Neuronal stem cell (in vitro differentiated cells): ENCODE measurements around the gene CYSRT1.
A peak's percentile ranks its signal among the peaks of the same experiment; 100 is the strongest.

Experiments
- DNase-seq: peaks from one replicate; pipeline ENCODE4 v3.0.0-alpha.2; 2013; ENCODE audit warnings: low spot score
- H2AFZ ChIP-seq: one replicate; pipeline ENCODE4 v1.6.1; 2013; ENCODE audit warnings: mild to moderate bottlenecking, low read length, inconsistent platforms
- H2AK5ac ChIP-seq: 2 replicates; pipeline ENCODE4 v1.6.1; 2013; ENCODE audit warnings: low read depth, mild to moderate bottlenecking, inconsistent platforms, low read length, moderate library complexity, mixed read lengths
- H2BK120ac ChIP-seq: 2 replicates; pipeline ENCODE4 v1.6.1; 2013; ENCODE audit warnings: low read depth, mild to moderate bottlenecking, inconsistent platforms, low read length, moderate library complexity, mixed read lengths
- H2BK12ac ChIP-seq: one replicate; pipeline ENCODE4 v1.6.1; 2013; ENCODE audit warnings: low read length, inconsistent platforms
- H2BK15ac ChIP-seq: 2 replicates; pipeline ENCODE4 v1.6.1; 2013; ENCODE audit warnings: mild to moderate bottlenecking, low read length, inconsistent platforms, mixed read lengths
- H2BK5ac ChIP-seq: one replicate; pipeline ENCODE4 v1.6.1; 2013; ENCODE audit warnings: inconsistent platforms, mild to moderate bottlenecking, low read length, moderate library complexity
- H3K14ac ChIP-seq: one replicate; pipeline ENCODE4 v1.6.1; 2013; ENCODE audit warnings: low read length, inconsistent platforms
- H3K18ac ChIP-seq: 2 replicates; pipeline ENCODE4 v1.6.1; 2013; ENCODE audit warnings: low read length, inconsistent platforms
- H3K23ac ChIP-seq: 2 replicates; pipeline ENCODE4 v1.6.1; 2013; ENCODE audit warnings: low read depth, mild to moderate bottlenecking, mixed read lengths, low read length, inconsistent platforms; ENCODE audit not compliant: poor library complexity
- H3K27ac ChIP-seq: replicated peaks from 3 replicates; pipeline ENCODE4 v1.5.1; 2013; ENCODE audit warnings: low read length, inconsistent platforms
- H3K27me3 ChIP-seq, 3 experiments: 2 replicates each; pipeline ENCODE4 v1.6.1; 2013; ENCODE audit warnings: low read length in 3 of 3, mild to moderate bottlenecking in 2 of 3, inconsistent platforms in 1 of 3, low read depth in 1 of 3, mixed read lengths in 1 of 3, moderate library complexity in 1 of 3; ENCODE audit not compliant: control insufficient read depth in 3 of 3, insufficient read depth in 3 of 3
- H3K36me3 ChIP-seq, 2 donors: replicated peaks in 1 of 2; 2 replicates each; pipeline ENCODE4 v1.6.1; 2013; ENCODE audit warnings: low read length in 2 of 2; ENCODE audit not compliant: control insufficient read depth in 2 of 2, insufficient read depth in 2 of 2
- H3K4ac ChIP-seq: 2 replicates; pipeline ENCODE4 v1.6.1; 2013; ENCODE audit warnings: inconsistent platforms, mild to moderate bottlenecking, low read length, moderate library complexity
- H3K4me1 ChIP-seq, 2 donors: 1 replicate in 1 of 2; 2 replicates in 1 of 2; pipeline ENCODE4 v1.6.1; 2013; ENCODE audit warnings: low read length in 2 of 2, low read depth in 1 of 2; ENCODE audit not compliant: control insufficient read depth in 2 of 2, insufficient read depth in 1 of 2
- H3K4me2 ChIP-seq: one replicate; pipeline ENCODE4 v1.6.1; 2013; ENCODE audit warnings: mild to moderate bottlenecking, low read length, inconsistent platforms; ENCODE audit not compliant: insufficient read depth, poor library complexity, severe bottlenecking
- H3K4me3 ChIP-seq, 2 donors: 2 replicates each; pipeline ENCODE4 v1.5.1; 2013; ENCODE audit warnings: low read length in 2 of 2, mild to moderate bottlenecking in 2 of 2, inconsistent platforms in 1 of 2, moderate library complexity in 1 of 2
- H3K79me1 ChIP-seq: one replicate; pipeline ENCODE4 v1.6.1; 2013; ENCODE audit warnings: low read depth, mild to moderate bottlenecking, inconsistent platforms, low read length, moderate library complexity
- H3K9ac ChIP-seq: one replicate; pipeline ENCODE4 v1.6.1; 2013; ENCODE audit warnings: mild to moderate bottlenecking, low read depth, low read length, inconsistent platforms; ENCODE audit not compliant: poor library complexity
- H3K9me3 ChIP-seq, 2 donors: replicated peaks in 1 of 2; 2 replicates each; pipeline versions ENCODE3 to v1.6.1; 2013; ENCODE audit warnings: low read length in 2 of 2, mild to moderate bottlenecking in 2 of 2, inconsistent platforms in 1 of 2, low read depth in 1 of 2, mixed read lengths in 1 of 2, moderate library complexity in 1 of 2; ENCODE audit not compliant: control insufficient read depth in 2 of 2, insufficient read depth in 1 of 2
- H4K8ac ChIP-seq: one replicate; pipeline ENCODE4 v1.6.1; 2013; ENCODE audit warnings: low read depth, mild to moderate bottlenecking, inconsistent platforms, low read length, moderate library complexity
- H4K91ac ChIP-seq: one replicate; pipeline ENCODE4 v1.6.1; 2013; ENCODE audit warnings: low read length, low read depth, mild to moderate bottlenecking, inconsistent platforms; ENCODE audit not compliant: poor library complexity
- WGBS, 2 donors: extraction: QIAGEN DNeasy Blood & Tissue Kit; methylation state at CpG; one replicate each; pipeline ENCODE4 v1.1.7; 2013; ENCODE audit warnings: missing lambda C conversion rate in 2 of 2, mixed read lengths in 1 of 2; ENCODE audit not compliant: insufficient read length in 2 of 2, insufficient replicate concordance in 1 of 2; ENCODE audit errors: extremely low coverage in 2 of 2; 5-methylcytosine and 5-hydroxymethylcytosine counted together

CYSRT1 gene

GRCh38 chr9:137262909-137263285 lies 37.9 kb downstream of the CYSRT1 start:
- Histone ChIP-seq H3K79me1 (peaks cover 5% of the 10 kb centered on the region), H3K36me3 (peaks cover 35 to 74% of the 10 kb centered on the region in 2 donors)

GRCh38 chr9:137263506-137263905 lies 38.5 kb downstream of the CYSRT1 start:
- Histone ChIP-seq H3K79me1 (peaks cover 5% of the 10 kb centered on the region), H2BK15ac (no peak overlapping the region), H3K9me3 (no peaks in the 10 kb centered on the region), H2BK5ac (no peak overlapping the region), H3K4me2 (no peak overlapping the region), H3K27me3 (no peaks in the 10 kb centered on the region), H2BK120ac (no peak overlapping the region), H2BK12ac (no peak overlapping the region), H3K18ac (no peak overlapping the region), H3K27ac (no peak overlapping the region), H3K4me3 (no peak overlapping the region), H2AFZ (no peak overlapping the region), H4K91ac (no peak overlapping the region), H3K23ac (no peak overlapping the region), H3K14ac (no peak overlapping the region), H3K4ac (no peak overlapping the region), H3K4me1 (no peaks in the 10 kb centered on the region), H2AK5ac (no peak overlapping the region), H3K36me3 (peaks cover 33 to 74% of the 10 kb centered on the region in 2 donors), H4K8ac (no peak overlapping the region), H3K9ac (no peak overlapping the region)
- no CpG with 5 or more reads among the region's 10 CpGs for WGBS, 2 donors
- no peak for DNase-seq

More at GRCh38 chr9:137262909-137263285, 37.9 kb downstream of the CYSRT1 start:
- H3K27ac ChIP-seq = no peak overlapping the region
- peak overlapping the region; percentile 96 for H3K23ac ChIP-seq
- H2BK15ac ChIP-seq = no peak overlapping the region
- no peak overlapping the region for H3K4me3 ChIP-seq
- H2AFZ ChIP-seq = no peak overlapping the region
- peak overlapping the region; percentile 50 for H3K9ac ChIP-seq
- no peaks in the 10 kb centered on the region for H3K4me1 ChIP-seq
- H2AK5ac ChIP-seq = no peak overlapping the region
- H3K9me3 ChIP-seq = no peaks in the 10 kb centered on the region
- no peak overlapping the region for H2BK5ac ChIP-seq
- H2BK12ac ChIP-seq = peak overlapping the region; percentile 58
- no CpG with 5 or more reads among the region's 24 CpGs for WGBS, 2 donors
- no peak overlapping the region for H4K8ac ChIP-seq
- H2BK120ac ChIP-seq = no peak overlapping the region
- no peak overlapping the region for H4K91ac ChIP-seq
- no peak overlapping the region for H3K18ac ChIP-seq
- no peak for DNase-seq
- no peaks in the 10 kb centered on the region for H3K27me3 ChIP-seq
- H3K4me2 ChIP-seq = no peak overlapping the region
- H3K4ac ChIP-seq = no peak overlapping the region
- H3K14ac ChIP-seq = no peak overlapping the region

- H3K4me3 ChIP-seq = no peak overlapping the region
- H3K18ac ChIP-seq = no peak overlapping the region
- no peak overlapping the region for H2BK15ac ChIP-seq
- H3K9me3 ChIP-seq = no peaks in the 10 kb centered on the region
- H3K14ac ChIP-seq = no peak overlapping the region
- WGBS, 2 donors = no CpG with 5 or more reads among the region's 22 CpGs
- H2AK5ac ChIP-seq = no peak overlapping the region
- no peak overlapping the region for H3K4ac ChIP-seq
- no peak overlapping the region for H2BK5ac ChIP-seq
- no peak overlapping the region for H2BK120ac ChIP-seq
- no peak overlapping the region for H3K9ac ChIP-seq
- H4K91ac ChIP-seq = no peak overlapping the region
- H3K36me3 ChIP-seq = peaks cover 35 to 74% of the 10 kb centered on the region in 2 donors
- H3K27ac ChIP-seq = no peak overlapping the region
- H3K4me2 ChIP-seq = no peak overlapping the region
- peaks cover 5% of the 10 kb centered on the region for H3K79me1 ChIP-seq
- no peaks in the 10 kb centered on the region for H3K4me1 ChIP-seq
- no peak overlapping the region for H3K23ac ChIP-seq
- H2BK12ac ChIP-seq = no peak overlapping the region
- no peak overlapping the region for H2AFZ ChIP-seq
- no peak overlapping the region for H4K8ac ChIP-seq
- H3K27me3 ChIP-seq = no peaks in the 10 kb centered on the region
- DNase-seq = no peak
These were observed 39.1 kb downstream of the CYSRT1 start for GRCh38 chr9:137264067-137264466.

GRCh38 chr9:137265496-137266161 lies 40.7 kb downstream of the CYSRT1 start:
- no peak overlapping the region for H2BK15ac ChIP-seq
- H2AK5ac ChIP-seq = no peak overlapping the region
- WGBS, 2 donors = no CpG with 5 or more reads among the region's 29 CpGs

More at GRCh38 chr9:137265496-137266161, 40.7 kb downstream of the CYSRT1 start:
- Histone ChIP-seq H3K9me3 (no peaks in the 10 kb centered on the region), H3K4ac (no peak overlapping the region), H2BK120ac (no peak overlapping the region), H4K8ac (peak overlapping the region; percentile 43), H3K9ac (no peak overlapping the region), H4K91ac (no peak overlapping the region), H2BK12ac (no peak overlapping the region), H3K14ac (no peak overlapping the region), H3K18ac (no peak overlapping the region), H2AFZ (no peak overlapping the region), H3K79me1 (peaks cover 5% of the 10 kb centered on the region), H3K4me3 (no peak overlapping the region), H2BK5ac (peak overlapping the region; percentile 66), H3K27me3 (no peaks in the 10 kb centered on the region), H3K23ac (peak overlapping the region; percentile 93), H3K27ac (no peak overlapping the region), H3K4me2 (no peak overlapping the region), H3K36me3 (peaks cover 35 to 78% of the 10 kb centered on the region in 2 donors), H3K4me1 (no peaks in the 10 kb centered on the region)
- no peak for DNase-seq
